Gastroesophageal sphincter (tissue), 4 donors: ENCODE measurements around the gene UBE2B. TPM values are rescaled to one million over a fixed set of nuclear protein-coding genes. Genes with fewer than 3 reads are reported as not detected.

ENCODE experiments used
- ATAC-seq: fragments of 150-250 bp; one replicate; pipeline ENCODE4 v1.9.1; 2016; ENCODE audit warnings: mild to moderate bottlenecking, moderate library complexity
- H3K27ac ChIP-seq, 4 donors: fragments of 200-600 bp; sonication (generic) in 3 of 4; 1 replicate in 3 of 4; 2 replicates in 1 of 4; pipeline ENCODE4 v1.5.1; 2016 to 2019
- H3K27me3 ChIP-seq: fragments of 200-600 bp; sonication (generic); one replicate; pipeline ENCODE4 v1.5.1; 2019
- H3K36me3 ChIP-seq, 2 donors: fragments of 200-600 bp; sonication (generic); one replicate each; pipeline ENCODE4 v1.5.1; 2019; ENCODE audit warnings: control low read depth in 1 of 2
- H3K4me1 ChIP-seq, 3 donors: fragments of 200-600 bp; sonication (generic); 1 replicate in 2 of 3; 2 replicates in 1 of 3; pipeline ENCODE4 v1.5.1; 2016 to 2019; ENCODE audit warnings: control low read depth in 2 of 3
- H3K4me3 ChIP-seq, 2 donors: fragments of 200-600 bp; sonication (generic); one replicate each; pipeline ENCODE4 v1.5.1; 2019; ENCODE audit warnings: mild to moderate bottlenecking in 1 of 2, moderate library complexity in 1 of 2
- H3K9me3 ChIP-seq, 3 donors: fragments of 200-600 bp; sonication (generic); one replicate each; pipeline ENCODE4 v1.5.1; 2017 to 2019; ENCODE audit warnings: control low read depth in 2 of 3
- CTCF ChIP-seq, 4 experiments: fragments of 200-600 bp in 2 of 4; fragments of 450-650 bp in 2 of 4; sonication (generic) in 1 of 4; IDR thresholded peaks; one replicate each; pipeline ENCODE4 v1.5.1; 2017 to 2019; ENCODE audit warnings: antibody characterized with exemption in 4 of 4, mild to moderate bottlenecking in 2 of 4, moderate library complexity in 2 of 4
- EP300 ChIP-seq: sonication (generic); formaldehyde crosslinking; IDR thresholded peaks from one replicate; pipeline ENCODE4 v1.6.1; 2017; ENCODE audit warnings: antibody characterized with exemption, mild to moderate bottlenecking
- POLR2A ChIP-seq, 2 donors: fragments of 450-650 bp; IDR thresholded peaks; one replicate each; pipeline ENCODE4 v1.6.1; 2017; ENCODE audit warnings: antibody characterized with exemption in 2 of 2, mild to moderate bottlenecking in 2 of 2, moderate library complexity in 1 of 2
- POLR2AphosphoS5 ChIP-seq: sonication (generic); formaldehyde crosslinking; IDR thresholded peaks from one replicate; pipeline ENCODE4 v1.6.1; 2017; ENCODE audit warnings: antibody characterized with exemption
- WGBS, 2 donors: methylation state at CpG; one replicate each; pipeline ENCODE4 v1.1.5; 2018; ENCODE audit warnings: low coverage in 1 of 2; 5-methylcytosine and 5-hydroxymethylcytosine counted together
- total RNA-seq, 4 donors: library from RNA; depleted of rRNA; stranded (reverse); fragments of >200 nt; gene quantifications; one replicate each; pipeline ENCODE4 v1.1.0, GENCODE V29; 2016

UBE2B gene
- total RNA-seq, 4 donors from 2014 or later: 36.6 to 53.9 (median 44.5) TPM

- Histone ChIP-seq H3K4me1 (no peaks in the 10 kb centered on the region), H3K36me3 (no peaks in the 10 kb centered on the region), H3K27me3 (peaks cover 11% of the 10 kb centered on the region), H3K4me3 (no peak overlapping the region), H3K9me3 (no peaks in the 10 kb centered on the region), H3K27ac (no peak overlapping the region)
- WGBS, 2 donors: 43 to 65% methylated on average over 3 to 5 of the region's 5 CpGs
- TF ChIP-seq EP300: no peak
- TF ChIP-seq CTCF (IDR thresholded peaks at IDR 0.05): no peak
- TF ChIP-seq POLR2AphosphoS5: no peak
- no peak for TF ChIP-seq POLR2A (IDR thresholded peaks at IDR 0.05)
- ATAC-seq: no peak
Observed at GRCh38 chr5:134430001-134430569, 58.7 kb downstream of the UBE2B start.

GRCh38 chr5:134432174-134432573 lies 60.8 kb downstream of the UBE2B start:
- peaks cover 4% of the 10 kb centered on the region for H3K27me3 ChIP-seq
- H3K4me1 ChIP-seq: peaks cover 0 to 13% (median 9%) of the 10 kb centered on the region in 3 donors
- H3K36me3 ChIP-seq: no peaks in the 10 kb centered on the region
- ATAC-seq: no peak
- WGBS, 2 donors: 43% methylated on average over 1 of the region's 4 CpGs; no CpG with 5 or more reads in 1 of the 2 donors
- H3K4me3 ChIP-seq: no peak overlapping the region
- no peaks in the 10 kb centered on the region for H3K9me3 ChIP-seq
- TF ChIP-seq EP300 (no peak), POLR2A (IDR thresholded peaks at IDR 0.05) (no peak), POLR2AphosphoS5 (no peak), CTCF (IDR thresholded peaks at IDR 0.05) (no peak)
- H3K27ac ChIP-seq: no peak overlapping the region

GRCh38 chr5:134432677-134433359 lies 61.4 kb downstream of the UBE2B start:
- TF ChIP-seq POLR2AphosphoS5 (no peak), POLR2A (IDR thresholded peaks at IDR 0.05) (no peak), CTCF (IDR thresholded peaks at IDR 0.05) (no peak), EP300 (no peak)
- no peaks in the 10 kb centered on the region for H3K27me3 ChIP-seq
- no peak overlapping the region for H3K4me3 ChIP-seq
- no peak overlapping the region for H3K27ac ChIP-seq
- 81% methylated on average over 9 of the region's 14 CpGs; no CpG with 5 or more reads in 1 of the 2 donors for WGBS, 2 donors
- ATAC-seq: no peak
- H3K9me3 ChIP-seq: no peaks in the 10 kb centered on the region
- H3K4me1 ChIP-seq: peaks cover 4 to 20% (median 16%) of the 10 kb centered on the region in 3 donors
- no peaks in the 10 kb centered on the region for H3K36me3 ChIP-seq

- Histone ChIP-seq H3K4me3 (no peak overlapping the region), H3K27ac (peak overlapping the region in 2 of 4 donors; percentile 84 to 88), H3K9me3 (no peaks in the 10 kb centered on the region), H3K27me3 (no peaks in the 10 kb centered on the region), H3K4me1 (peaks cover 8 to 41% (median 35%) of the 10 kb centered on the region in 3 donors), H3K36me3 (no peaks in the 10 kb centered on the region)
- TF ChIP-seq POLR2A (IDR thresholded peaks at IDR 0.05) (no peak), POLR2AphosphoS5 (no peak), CTCF (IDR thresholded peaks at IDR 0.05) (no peak), EP300 (no peak)
- 83% methylated on average over 1 to 2 of the region's 2 CpGs for WGBS, 2 donors
- ATAC-seq: no peak
Observed at GRCh38 chr5:134435560-134435959, 64.2 kb downstream of the UBE2B start.
